CD4-positive, alpha-beta T cell treated with Interleukin-21 for 1 hour (primary cell): ENCODE data around the gene LLCFC1.

ENCODE experiments used
- DNase-seq: peaks from one replicate; pipeline ENCODE4 v3.0.0-alpha.2; 2020

Gene LLCFC1

GRCh38 chr7:142910481-142910880 lies 28.8 kb upstream of the LLCFC1 start:
- no peak for DNase-seq

- no peak for DNase-seq
Observed at GRCh38 chr7:142913051-142913450, 26.2 kb upstream of the LLCFC1 start.

- DNase-seq, result no peak
Observed at GRCh38 chr7:142913566-142913965, 25.7 kb upstream of the LLCFC1 start.

GRCh38 chr7:142914121-142914520 lies 25.2 kb upstream of the LLCFC1 start:
- DNase-seq, result no peak

GRCh38 chr7:142915315-142915714 lies 24.0 kb upstream of the LLCFC1 start:
- DNase-seq, result no peak

GRCh38 chr7:142916508-142916907 lies 22.8 kb upstream of the LLCFC1 start:
- DNase-seq, result no peak

- DNase-seq, result no peak
Observed at GRCh38 chr7:142917447-142917846, 21.8 kb upstream of the LLCFC1 start.

GRCh38 chr7:142918901-142919300 lies 20.4 kb upstream of the LLCFC1 start:
- no peak for DNase-seq

- DNase-seq, result no peak
Observed at GRCh38 chr7:142919656-142920055, 19.6 kb upstream of the LLCFC1 start.

- no peak for DNase-seq
Observed at GRCh38 chr7:142923391-142923790, 15.9 kb upstream of the LLCFC1 start.

- DNase-seq, result no peak
Observed at GRCh38 chr7:142925413-142925812, 13.9 kb upstream of the LLCFC1 start.

- DNase-seq, result no peak
Observed at GRCh38 chr7:142927085-142927745, 12.1 kb upstream of the LLCFC1 start.

GRCh38 chr7:142927949-142928348 lies 11.3 kb upstream of the LLCFC1 start:
- no peak for DNase-seq

- DNase-seq, result no peak
Observed at GRCh38 chr7:142930126-142930730, 9.1 kb upstream of the LLCFC1 start.

- DNase-seq, result no peak
Observed at GRCh38 chr7:142932386-142933091, 6.7 kb upstream of the LLCFC1 start.

- DNase-seq, result no peak
Observed at GRCh38 chr7:142933092-142933475, 6.2 kb upstream of the LLCFC1 start.

- no peak for DNase-seq
Observed at GRCh38 chr7:142933624-142934023, 5.7 kb upstream of the LLCFC1 start, which contains the start of gene TRPV5. TRPV5 (minus strand) TSS chr7:142933746; CDS start chr7:142933459, 287 bp downstream.

GRCh38 chr7:142934056-142934455 lies 5.2 kb upstream of the LLCFC1 start:
- no peak for DNase-seq

GRCh38 chr7:142935941-142936565 lies 3.2 kb upstream of the LLCFC1 start:
- DNase-seq, result no peak

GRCh38 chr7:142938611-142939010 lies 673 bp upstream of the LLCFC1 start:
- DNase-seq, result no peak

GRCh38 chr7:142940966-142941535 lies 1.8 kb downstream of the LLCFC1 start:
- DNase-seq, result no peak

GRCh38 chr7:142941541-142941940 lies 2.3 kb downstream of the LLCFC1 start:
- DNase-seq, result no peak

GRCh38 chr7:142942746-142943145 lies 3.5 kb downstream of the LLCFC1 start:
- no peak for DNase-seq
